ENCODE data around the gene SERPINA3. TPM values are rescaled to one million over a fixed set of nuclear protein-coding genes. Genes with fewer than 3 reads are reported as not detected.

SERPINA3 gene
- total and polyA plus RNA-seq, 2 donors (not counting 1 experiment from before 2014, with no cell fraction given), result not detected

- no peak overlapping the region for H3K4me3 ChIP-seq (ENCODE audit: control extremely low read depth in 1 of 5, extremely low read depth in 1 of 5, insufficient read depth in 1 of 5, low read depth in 2 of 5, low read length in 4 of 5)
- peaks cover 0 to 35% (median 17%) of the 10 kb centered on the region in 3 donors for H3K9me3 ChIP-seq (ENCODE audit: control extremely low read depth in 1 of 3, control insufficient read depth in 2 of 3, insufficient read depth in 1 of 3, low read length in 2 of 3)
- no peak overlapping the region for H3K9ac ChIP-seq (ENCODE audit: low read length)
- no peak overlapping the region for H3K4me3 Mint-ChIP-seq
- no peak overlapping the region for H3K4me2 ChIP-seq (replicated peaks; ENCODE audit: low read depth, low read length, poor library complexity, severe bottlenecking)
- 100% methylated on average over 1 of the region's 3 CpGs for WGBS (ENCODE audit: insufficient coverage)
- H3K27me3 ChIP-seq (replicated peaks in 1 of 4; ENCODE audit: control extremely low read depth in 1 of 4, control insufficient read depth in 3 of 4, insufficient read depth in 4 of 4, low read length in 3 of 4), result no peaks in the 10 kb centered on the region
- H3K27me3 Mint-ChIP-seq, result peaks cover 7% of the 10 kb centered on the region
- POLR2A ChIA-PET, result no interaction called here
- no peak for ATAC-seq (ENCODE audit: low read depth)
- H3K9me3 Mint-ChIP-seq (ENCODE audit: insufficient read depth), result peaks cover 5% of the 10 kb centered on the region
- no peak for DNase-seq
- H3K4me1 ChIP-seq (ENCODE audit: control insufficient read depth in 2 of 2, insufficient read depth in 2 of 2, low read length in 2 of 2), result no peaks in the 10 kb centered on the region
- H3K27ac ChIP-seq (ENCODE audit: low read length in 2 of 2), result no peak overlapping the region
- H2AFZ ChIP-seq (ENCODE audit: insufficient read depth, low read depth, low read length, poor library complexity, severe bottlenecking), result no peak overlapping the region
- CTCF ChIA-PET, result no interaction called here
- H4K20me1 ChIP-seq (ENCODE audit: control insufficient read depth, insufficient read depth, low read length, poor library complexity, severe bottlenecking), result no peaks in the 10 kb centered on the region
- intact Hi-C loops (cut with micrococcal nuclease), result no loop called here
- TF ChIP-seq CTCF (IDR thresholded peaks at IDR 0.05), result no peak
- TF ChIP-seq EZH2 (IDR thresholded peaks at IDR 0.05; ENCODE audit: borderline replicate concordance, insufficient read depth, low read depth, low read length, poor library complexity, severe bottlenecking), result no peak
- H3K27ac Mint-ChIP-seq, result no peak overlapping the region
- no peaks in the 10 kb centered on the region for H3K79me2 ChIP-seq (ENCODE audit: control insufficient read depth, insufficient read depth, low read length)
- H3K36me3 ChIP-seq (replicated peaks in 1 of 2; ENCODE audit: control extremely low read depth in 1 of 2, control insufficient read depth in 1 of 2, extremely low read depth in 1 of 2, insufficient read depth in 2 of 2, low read length in 1 of 2), result no peaks in the 10 kb centered on the region
- H3K4me1 Mint-ChIP-seq, result no peaks in the 10 kb centered on the region
Measured at GRCh38 chr14:94617988-94618822, 6.0 kb downstream of the SERPINA3 start.

GRCh38 chr14:94619297-94619696 is 7.1 kb downstream of the SERPINA3 start:
- TF ChIP-seq CTCF (IDR thresholded peaks at IDR 0.05) (no peak), EZH2 (IDR thresholded peaks at IDR 0.05; ENCODE audit: borderline replicate concordance, insufficient read depth, low read depth, low read length, poor library complexity, severe bottlenecking) (no peak)
- DNase-seq, result no peak
- H3K4me3 ChIP-seq (ENCODE audit: control extremely low read depth in 1 of 5, extremely low read depth in 1 of 5, insufficient read depth in 1 of 5, low read depth in 2 of 5, low read length in 4 of 5), result no peak overlapping the region
- H4K20me1 ChIP-seq (ENCODE audit: control insufficient read depth, insufficient read depth, low read length, poor library complexity, severe bottlenecking), result no peaks in the 10 kb centered on the region
- POLR2A ChIA-PET, result no interaction called here
- Mint-ChIP-seq H3K27ac (no peak overlapping the region), H3K9me3 (ENCODE audit: insufficient read depth) (peaks cover 5% of the 10 kb centered on the region), H3K4me3 (no peak overlapping the region), H3K4me1 (no peaks in the 10 kb centered on the region), H3K27me3 (peaks cover 7% of the 10 kb centered on the region)
- H3K9ac ChIP-seq (ENCODE audit: low read length), result no peak overlapping the region
- no peaks in the 10 kb centered on the region for H3K36me3 ChIP-seq (replicated peaks in 1 of 2; ENCODE audit: control extremely low read depth in 1 of 2, control insufficient read depth in 1 of 2, extremely low read depth in 1 of 2, insufficient read depth in 2 of 2, low read length in 1 of 2)
- no peak overlapping the region for H3K4me2 ChIP-seq (replicated peaks; ENCODE audit: low read depth, low read length, poor library complexity, severe bottlenecking)
- intact Hi-C loops (cut with micrococcal nuclease), result no loop called here
- no peaks in the 10 kb centered on the region for H3K4me1 ChIP-seq (ENCODE audit: control insufficient read depth in 2 of 2, insufficient read depth in 2 of 2, low read length in 2 of 2)
- 100% methylated on average over 2 of the region's 6 CpGs for WGBS (ENCODE audit: insufficient coverage)
- ATAC-seq (ENCODE audit: low read depth), result no peak
- CTCF ChIA-PET, result no interaction called here
- no peaks in the 10 kb centered on the region for H3K79me2 ChIP-seq (ENCODE audit: control insufficient read depth, insufficient read depth, low read length)
- no peak overlapping the region for H2AFZ ChIP-seq (ENCODE audit: insufficient read depth, low read depth, low read length, poor library complexity, severe bottlenecking)
- H3K9me3 ChIP-seq (ENCODE audit: control extremely low read depth in 1 of 3, control insufficient read depth in 2 of 3, insufficient read depth in 1 of 3, low read length in 2 of 3), result peaks cover 0 to 35% (median 17%) of the 10 kb centered on the region in 3 donors
- no peak overlapping the region for H3K27ac ChIP-seq (ENCODE audit: low read length in 2 of 2)
- H3K27me3 ChIP-seq (replicated peaks in 1 of 4; ENCODE audit: control extremely low read depth in 1 of 4, control insufficient read depth in 3 of 4, insufficient read depth in 4 of 4, low read length in 3 of 4), result no peaks in the 10 kb centered on the region
